GM18505 (cell line): ENCODE results near the gene CAVIN2.

Experiments
- ATAC-seq: cut with Tn5 transposase; IDR thresholded peaks from one replicate; pipeline ENCODE4 v1.9.1; 2021; ENCODE audit not compliant: unreplicated experiment
- POLR2A ChIP-seq: IDR thresholded peaks from 4 replicates; pipeline ENCODE4 v1.6.1; 2011; ENCODE audit warnings: borderline replicate concordance; ENCODE audit not compliant: insufficient read depth, insufficient read length; ENCODE audit errors: extremely low read depth

The CAVIN2 gene

GRCh38 chr2:191815010-191815409 lies 31.9 kb downstream of the CAVIN2 start:
- no peak for TF ChIP-seq POLR2A

GRCh38 chr2:191813943-191814342 lies 32.9 kb downstream of the CAVIN2 start:
- no peak for TF ChIP-seq POLR2A
- no peak for ATAC-seq

More at GRCh38 chr2:191815010-191815409, 31.9 kb downstream of the CAVIN2 start:
- no peak for ATAC-seq

GRCh38 chr2:191811807-191812602 lies 34.9 kb downstream of the CAVIN2 start:
- peak; percentile 91 for ATAC-seq
- no peak for TF ChIP-seq POLR2A

GRCh38 chr2:191806396-191806795 lies 40.5 kb downstream of the CAVIN2 start:
- ATAC-seq: no peak
- TF ChIP-seq POLR2A: no peak

GRCh38 chr2:191804766-191805165 lies 42.1 kb downstream of the CAVIN2 start:
- ATAC-seq: no peak
- TF ChIP-seq POLR2A: no peak

GRCh38 chr2:191803007-191803406 lies 43.9 kb downstream of the CAVIN2 start:
- TF ChIP-seq POLR2A: no peak
- no peak for ATAC-seq

- ATAC-seq: no peak
- no peak for TF ChIP-seq POLR2A
These were observed 44.7 kb downstream of the CAVIN2 start for GRCh38 chr2:191802180-191802579.

GRCh38 chr2:191800874-191801273 lies 46.0 kb downstream of the CAVIN2 start:
- no peak for ATAC-seq
- TF ChIP-seq POLR2A: no peak

GRCh38 chr2:191799526-191799925 lies 47.4 kb downstream of the CAVIN2 start:
- no peak for TF ChIP-seq POLR2A
- ATAC-seq: no peak

- no peak for TF ChIP-seq POLR2A
- ATAC-seq: no peak
These were observed 48.7 kb downstream of the CAVIN2 start for GRCh38 chr2:191797942-191798876.

GRCh38 chr2:191797500-191797899 lies 49.4 kb downstream of the CAVIN2 start:
- no peak for TF ChIP-seq POLR2A
- no peak for ATAC-seq

- ATAC-seq: no peak
- TF ChIP-seq POLR2A: no peak
These were observed 51.2 kb downstream of the CAVIN2 start for GRCh38 chr2:191795715-191796114.

- TF ChIP-seq POLR2A: no peak
- no peak for ATAC-seq
These were observed 54.8 kb downstream of the CAVIN2 start for GRCh38 chr2:191791953-191792560.

- no peak for TF ChIP-seq POLR2A
- no peak for ATAC-seq
These were observed 56.2 kb downstream of the CAVIN2 start for GRCh38 chr2:191790737-191791136.

- no peak for ATAC-seq
- no peak for TF ChIP-seq POLR2A
These were observed 57.1 kb downstream of the CAVIN2 start for GRCh38 chr2:191789796-191790195.
